GM21619 (cell line): Measurements from ENCODE around the gene NR3C2.
A peak's percentile ranks its signal among the peaks of the same experiment; 100 is the strongest.

ENCODE experiments used
- ATAC-seq: cut with Tn5 transposase; IDR thresholded peaks from one replicate; pipeline ENCODE4 v1.9.1; 2021; ENCODE audit not compliant: unreplicated experiment

Gene NR3C2

GRCh38 chr4:148435654-148436406, 6.4 kb downstream of the NR3C2 start:
- ATAC-seq = no peak

- ATAC-seq = peak; percentile 69
These were observed 8.0 kb downstream of the NR3C2 start for GRCh38 chr4:148434075-148434773.

- ATAC-seq = peak; percentile 68
These were observed 10.8 kb downstream of the NR3C2 start for GRCh38 chr4:148431401-148431800.

- no peak for ATAC-seq
These were observed 11.4 kb downstream of the NR3C2 start for GRCh38 chr4:148430854-148431253.

- no peak for ATAC-seq
These were observed 13.0 kb downstream of the NR3C2 start for GRCh38 chr4:148429206-148429605.

- no peak for ATAC-seq
These were observed 15.6 kb downstream of the NR3C2 start for GRCh38 chr4:148426643-148427042.

- ATAC-seq = peak; percentile 92
These were observed 16.7 kb downstream of the NR3C2 start for GRCh38 chr4:148425327-148426110.

GRCh38 chr4:148420397-148420796, 21.8 kb downstream of the NR3C2 start:
- no peak for ATAC-seq

GRCh38 chr4:148415500-148415899, 26.7 kb downstream of the NR3C2 start:
- no peak for ATAC-seq

- ATAC-seq = no peak
These were observed 29.7 kb downstream of the NR3C2 start for GRCh38 chr4:148412460-148412994.

- ATAC-seq = no peak
These were observed 36.9 kb downstream of the NR3C2 start for GRCh38 chr4:148405161-148405893.

GRCh38 chr4:148398988-148399387, 43.2 kb downstream of the NR3C2 start:
- no peak for ATAC-seq

- no peak for ATAC-seq
These were observed 44.4 kb downstream of the NR3C2 start for GRCh38 chr4:148397771-148398170.

GRCh38 chr4:148396986-148397673, 45.1 kb downstream of the NR3C2 start:
- no peak for ATAC-seq

- no peak for ATAC-seq
These were observed 46.4 kb downstream of the NR3C2 start for GRCh38 chr4:148395771-148396170.

- ATAC-seq = no peak
These were observed 51.2 kb downstream of the NR3C2 start for GRCh38 chr4:148391056-148391455.

- ATAC-seq = no peak
These were observed 51.9 kb downstream of the NR3C2 start for GRCh38 chr4:148390311-148390710.

GRCh38 chr4:148380291-148380690, 61.9 kb downstream of the NR3C2 start:
- ATAC-seq = no peak

GRCh38 chr4:148376151-148376550, 66.1 kb downstream of the NR3C2 start:
- no peak for ATAC-seq

GRCh38 chr4:148375584-148375983, 66.6 kb downstream of the NR3C2 start:
- ATAC-seq = no peak
